HG03095 (cell line): ENCODE results near the gene TRIM51G.
"Not testable (repeated sequence)": the region's sequence is repeated elsewhere in the genome, so short reads cannot be mapped to it uniquely, and the experiment has no call there.

Source experiments
- ATAC-seq: cut with Tn5 transposase; IDR thresholded peaks from one replicate; pipeline ENCODE4 v1.9.1; 2021; ENCODE audit warnings: moderate library complexity; ENCODE audit not compliant: unreplicated experiment

Gene TRIM51G

GRCh38 chr11:48983785-48984184 lies at the start of gene TRIM51G:
TSS of gene TRIM51G (minus strand) at chr11:48983885. CDS start at chr11:48981695, 2,190 bp downstream.
- not testable (repeated sequence) for ATAC-seq

DNA sequence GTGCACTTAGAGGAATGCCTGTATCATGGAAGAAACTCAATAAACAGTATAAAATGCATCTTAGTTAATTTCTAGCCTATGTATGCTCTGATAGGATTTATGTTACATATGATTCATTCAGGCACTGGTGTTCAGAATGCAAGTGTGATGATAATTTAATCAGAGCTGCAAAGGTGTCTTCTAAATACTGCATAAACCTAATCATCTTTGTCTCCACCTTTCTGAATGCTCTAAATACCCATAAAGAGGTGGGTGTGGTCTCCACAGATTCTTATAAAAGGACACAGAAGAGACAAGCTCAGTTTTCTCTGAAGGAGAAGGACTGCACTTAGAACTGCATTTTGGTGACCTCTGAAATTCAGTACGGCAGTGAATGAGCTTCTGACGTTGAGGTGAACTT lies 44.8 kb upstream of the TRIM51G start, which contains the start of gene TRIM49B:
Gene TRIM49B, plus strand, starts transcription at position 301 of the 400 bp plus-strand sequence. CDS start 2,777 bp downstream, outside the sequence.
- ATAC-seq: not testable (repeated sequence)

DNA sequence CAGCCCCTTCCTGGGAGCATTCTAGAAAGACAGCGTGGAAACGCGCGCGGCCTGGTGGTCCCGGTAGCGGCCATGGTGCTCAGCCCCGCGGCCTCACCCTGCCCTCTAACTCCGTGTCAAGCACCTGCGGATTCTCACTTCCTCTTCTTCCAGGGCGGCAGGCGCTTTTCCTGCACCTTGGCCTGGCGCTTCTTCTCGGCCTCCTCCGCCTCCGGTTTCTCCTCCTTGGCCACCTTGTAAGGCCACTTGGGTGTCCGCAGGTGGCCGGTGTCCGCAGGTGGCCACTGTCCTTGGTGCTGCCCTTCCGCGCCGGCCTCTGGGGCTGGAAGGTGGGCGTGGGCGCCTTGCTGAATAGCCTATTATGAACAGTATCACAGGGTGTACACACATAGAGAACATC lies 15.1 kb downstream of the TRIM51G start:
- not testable (repeated sequence) for ATAC-seq

- not testable (repeated sequence) for ATAC-seq
Observed at GRCh38 chr11:48955315-48956049, 28.2 kb downstream of the TRIM51G start.

DNA sequence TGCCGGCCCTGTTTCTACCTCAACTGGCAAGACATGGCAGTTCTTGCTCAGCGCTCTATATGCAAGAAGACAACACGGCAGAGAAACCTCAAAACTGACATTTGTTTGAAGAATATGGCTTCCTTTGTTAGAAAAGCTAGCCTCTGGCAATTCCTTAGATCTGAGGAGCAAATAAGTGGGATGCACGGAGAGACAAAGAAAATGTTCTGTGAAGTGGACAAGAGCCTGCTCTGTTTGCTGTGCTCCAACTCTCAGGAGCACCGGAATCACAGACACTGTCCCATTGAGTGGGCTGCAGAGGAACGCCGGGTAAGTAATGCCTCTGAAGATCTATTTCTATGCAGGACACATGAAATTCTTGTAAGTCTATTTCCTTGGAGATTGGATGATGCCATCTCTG lies 37.9 kb downstream of the TRIM51G start:
- ATAC-seq: not testable (repeated sequence)
